Esophagus muscularis mucosa (tissue), 4 donors: ENCODE measurements around the gene DCHS1.

Experiments
- CTCF ChIP-seq, 3 experiments: fragments of 200-600 bp in 2 of 3; fragments of 450-650 bp in 1 of 3; sonication (generic) in 2 of 3; IDR thresholded peaks; one replicate each; pipeline ENCODE4 v1.5.1; 2017 to 2019; ENCODE audit warnings: antibody characterized with exemption in 3 of 3, mild to moderate bottlenecking in 2 of 3, moderate library complexity in 1 of 3
- EP300 ChIP-seq: sonication (generic); formaldehyde crosslinking; IDR thresholded peaks from one replicate; pipeline ENCODE4 v1.6.1; 2017; ENCODE audit warnings: antibody characterized with exemption
- POLR2A ChIP-seq: fragments of 450-650 bp; IDR thresholded peaks from one replicate; pipeline ENCODE4 v1.6.1; 2017; ENCODE audit warnings: antibody characterized with exemption, moderate library complexity, mild to moderate bottlenecking, low read depth
- POLR2AphosphoS5 ChIP-seq, 2 donors: sonication (generic); formaldehyde crosslinking; IDR thresholded peaks; one replicate each; pipeline ENCODE4 v1.6.1; 2017; ENCODE audit warnings: antibody characterized with exemption in 2 of 2

GRCh38 chr11:6603287-6604080 lies 52.1 kb downstream of the DCHS1 start, which contains the start of the genes ILK and RRP8:
- TF ChIP-seq POLR2A = peak; percentile 76
- TF ChIP-seq CTCF (IDR thresholded peaks at IDR 0.05) = peak; percentile 27 to 52 (median 47)
- TF ChIP-seq POLR2AphosphoS5 (IDR thresholded peaks at IDR 0.05) = peak in 1 of 2 donors; percentile 90
- no peak for TF ChIP-seq EP300
